Tibial nerve (tissue), 4 donors: ENCODE measurements around the gene ASTN2.

Experiments used
- CTCF ChIP-seq, 5 experiments: fragments of 200-600 bp in 3 of 5; fragments of 450-650 bp in 2 of 5; sonication (generic) in 3 of 5; IDR thresholded peaks; one replicate each; pipeline ENCODE4 v1.5.1; 2016 to 2019; ENCODE audit warnings: antibody characterized with exemption in 5 of 5, mild to moderate bottlenecking in 3 of 5, moderate library complexity in 2 of 5
- EP300 ChIP-seq, 2 donors: sonication (generic); formaldehyde crosslinking; IDR thresholded peaks; one replicate each; pipeline ENCODE4 v1.6.1; 2017; ENCODE audit warnings: antibody characterized with exemption in 2 of 2, mild to moderate bottlenecking in 1 of 2

GRCh38 chr9:116687754-116688135 lies 727.1 kb downstream of the ASTN2 start:
- TF ChIP-seq CTCF (IDR thresholded peaks at IDR 0.05) (no peak), EP300 (IDR thresholded peaks at IDR 0.05) (no peak)
